ENCODE data around the gene PHACTR1. TPM values are rescaled to one million over a fixed set of nuclear protein-coding genes. Genes with fewer than 3 reads are reported as not detected.

Gene PHACTR1
- total RNA-seq, 2 donors from 2014 or later, result 2.8 to 6.3 TPM

- DNase-seq, result no peak
- Histone ChIP-seq H3K4me3 (ENCODE audit: low read length) (no peak overlapping the region), H3K4me1 (ENCODE audit: control insufficient read depth, insufficient read depth, low read length) (no peaks in the 10 kb centered on the region), H3K27ac (ENCODE audit: low read depth, low read length) (no peak overlapping the region), H3K9ac (ENCODE audit: extremely low read depth, low read length, poor library complexity, severe bottlenecking) (no peak overlapping the region), H3K27me3 (ENCODE audit: control insufficient read depth, insufficient read depth, low read length, poor library complexity, severe bottlenecking) (no peaks in the 10 kb centered on the region), H3K9me3 (ENCODE audit: control insufficient read depth, low read length) (no peaks in the 10 kb centered on the region), H3K36me3 (ENCODE audit: control insufficient read depth, insufficient read depth, low read length) (no peaks in the 10 kb centered on the region)
- Mint-ChIP-seq H3K4me3 (no peak overlapping the region), H3K9me3 (no peaks in the 10 kb centered on the region), H3K27ac (no peak overlapping the region), H3K4me1 (peaks cover 13% of the 10 kb centered on the region), H3K27me3 (ENCODE audit: insufficient read depth) (no peaks in the 10 kb centered on the region), H3K36me3 (ENCODE audit: low read depth) (no peaks in the 10 kb centered on the region)
- 53 to 83% methylated on average over 1 to 2 of the region's 2 CpGs for WGBS, 2 experiments (ENCODE audit: insufficient coverage in 1 of 2, insufficient read length in 1 of 2)
- no peak for TF ChIP-seq CTCF (conservative IDR thresholded peaks at IDR 0.05)
These were observed 385.4 kb downstream of the PHACTR1 start for GRCh38 chr6:13101985-13102384.

GRCh38 chr6:13103169-13103568 is 386.6 kb downstream of the PHACTR1 start:
- Histone ChIP-seq H3K27ac (ENCODE audit: low read depth, low read length) (no peak overlapping the region), H3K9me3 (ENCODE audit: control insufficient read depth, low read length) (no peaks in the 10 kb centered on the region), H3K27me3 (ENCODE audit: control insufficient read depth, insufficient read depth, low read length, poor library complexity, severe bottlenecking) (no peaks in the 10 kb centered on the region), H3K4me3 (ENCODE audit: low read length) (no peak overlapping the region), H3K4me1 (ENCODE audit: control insufficient read depth, insufficient read depth, low read length) (no peaks in the 10 kb centered on the region), H3K36me3 (ENCODE audit: control insufficient read depth, insufficient read depth, low read length) (no peaks in the 10 kb centered on the region), H3K9ac (ENCODE audit: extremely low read depth, low read length, poor library complexity, severe bottlenecking) (no peak overlapping the region)
- no peaks in the 10 kb centered on the region for H3K9me3 Mint-ChIP-seq
- H3K27me3 Mint-ChIP-seq (ENCODE audit: insufficient read depth), result no peaks in the 10 kb centered on the region
- H3K4me3 Mint-ChIP-seq, result no peak overlapping the region
- TF ChIP-seq CTCF (conservative IDR thresholded peaks at IDR 0.05), result no peak
- no peak overlapping the region for H3K27ac Mint-ChIP-seq
- no peaks in the 10 kb centered on the region for H3K36me3 Mint-ChIP-seq (ENCODE audit: low read depth)
- peaks cover 13% of the 10 kb centered on the region for H3K4me1 Mint-ChIP-seq
- DNase-seq, result no peak

GRCh38 chr6:13105139-13105538 is 388.6 kb downstream of the PHACTR1 start:
- no peak overlapping the region for H3K27ac ChIP-seq (ENCODE audit: low read depth, low read length)
- no peak overlapping the region for H3K9ac ChIP-seq (ENCODE audit: extremely low read depth, low read length, poor library complexity, severe bottlenecking)
- peaks cover 9% of the 10 kb centered on the region for H3K9me3 ChIP-seq (ENCODE audit: control insufficient read depth, low read length)
- H3K27ac Mint-ChIP-seq, result no peak overlapping the region
- no peaks in the 10 kb centered on the region for H3K27me3 ChIP-seq (ENCODE audit: control insufficient read depth, insufficient read depth, low read length, poor library complexity, severe bottlenecking)
- no peaks in the 10 kb centered on the region for H3K36me3 ChIP-seq (ENCODE audit: control insufficient read depth, insufficient read depth, low read length)
- peaks cover 13% of the 10 kb centered on the region for H3K4me1 Mint-ChIP-seq
- H3K36me3 Mint-ChIP-seq (ENCODE audit: low read depth), result no peaks in the 10 kb centered on the region
- WGBS, 2 experiments (ENCODE audit: insufficient coverage in 1 of 2, insufficient read length in 1 of 2), result 100% methylated on average over 1 to 2 of the region's 5 CpGs
- no peak overlapping the region for H3K4me3 Mint-ChIP-seq
- no peak for DNase-seq
- TF ChIP-seq CTCF (conservative IDR thresholded peaks at IDR 0.05), result no peak
- no peaks in the 10 kb centered on the region for H3K4me1 ChIP-seq (ENCODE audit: control insufficient read depth, insufficient read depth, low read length)
- H3K27me3 Mint-ChIP-seq (ENCODE audit: insufficient read depth), result no peaks in the 10 kb centered on the region
- peaks cover 7% of the 10 kb centered on the region for H3K9me3 Mint-ChIP-seq
- H3K4me3 ChIP-seq (ENCODE audit: low read length), result no peak overlapping the region
